K562 (cell line): ENCODE measurements around the gene PLA2G2E. TPM values are rescaled to one million over a fixed set of nuclear protein-coding genes. Genes with fewer than 3 reads are reported as not detected.

Experiments used
- polyA plus RNA-seq, 8 experiments: library from polyadenylated mRNA; depleted of rRNA in 4 of 8; stranded (reverse) in 5 of 8; unstranded in 3 of 8; fragments of >200 nt; fragmentation: Nextera tagmentation in 2 of 8; fragmentation: Illumina TruSeq in 1 of 8; extraction: Ambion mirVana in 2 of 8; extraction: Trizol in 1 of 8; gene quantifications; 2 replicates each; pipeline versions ENCODE4 v1.2.1 to v1.2.3, GENCODE V29; 2011 to 2014; ENCODE audit warnings: inconsistent platforms in 1 of 8, missing spikeins in 1 of 8
- total RNA-seq, 7 experiments: library from RNA; depleted of rRNA in 6 of 7; stranded (reverse); fragments of >200 nt in 6 of 7; fragmentation: Illumina TruSeq in 2 of 7; extraction: Trizol in 2 of 7; gene quantifications; 2 replicates each; pipeline versions ENCODE4 v1.2.1 to v1.2.3, GENCODE V29; 2011 to 2021; ENCODE audit warnings: low replicate concordance in 1 of 7

The PLA2G2E gene
- total and polyA plus RNA-seq, 9 of the 15 experiments (the other 6 are each of a cell fraction or from before 2014, with no cell fraction given): not detected

Other genes starting within 250 kb of the PLA2G2E start
- 2.1 and 3.3 TPM in 2 replicates for gene TMCO4, start 123.7 kb downstream of the PLA2G2E start, total RNA-seq (2014; rRNA removed)
- 0.91 and 1.4 TPM in 2 replicates for gene TMCO4, start 123.7 kb downstream of the PLA2G2E start, total RNA-seq (2014; rRNA removed; fragmentation: Illumina TruSeq; extraction: Trizol)
- gene TMCO4, start 123.7 kb downstream of the PLA2G2E start, total RNA-seq (2015; rRNA removed; fragmentation: Illumina TruSeq; extraction: Trizol): 1.6 and 2.0 TPM in 2 replicates
- gene TMCO4, start 123.7 kb downstream of the PLA2G2E start, total RNA-seq (2021): 1.2 and 2.1 TPM in 2 replicates
- gene TMCO4, start 123.7 kb downstream of the PLA2G2E start, polyA plus RNA-seq (2011; rRNA removed): 0.27 and 0.57 TPM in 2 replicates
- 1.4 and 1.7 TPM in 2 replicates for gene TMCO4, start 123.7 kb downstream of the PLA2G2E start, polyA plus RNA-seq (2014; fragmentation: Illumina TruSeq; extraction: Trizol)
- gene TMCO4, start 123.7 kb downstream of the PLA2G2E start, polyA plus RNA-seq (2014; fragmentation: Nextera tagmentation; extraction: Ambion mirVana): under 1 TPM; 0.06 to 0.21 TPM
- 1.9 and 3.2 TPM in 2 replicates for gene TMCO4, start 123.7 kb downstream of the PLA2G2E start, polyA plus RNA-seq (2014; rRNA removed)
- gene RNF186, start 108.3 kb downstream of the PLA2G2E start, total RNA-seq (2014; rRNA removed): not detected in 2 replicates
- not detected in 2 replicates for gene RNF186, start 108.3 kb downstream of the PLA2G2E start, total RNA-seq (2014; rRNA removed; fragmentation: Illumina TruSeq; extraction: Trizol)
- not detected in 2 replicates for gene RNF186, start 108.3 kb downstream of the PLA2G2E start, total RNA-seq (2015; rRNA removed; fragmentation: Illumina TruSeq; extraction: Trizol)
- gene RNF186, start 108.3 kb downstream of the PLA2G2E start, total RNA-seq (2021): not detected in 2 replicates
- gene RNF186, start 108.3 kb downstream of the PLA2G2E start, polyA plus RNA-seq (2011; rRNA removed): not detected in 2 replicates
- not detected in 2 replicates for gene RNF186, start 108.3 kb downstream of the PLA2G2E start, polyA plus RNA-seq (2014; fragmentation: Illumina TruSeq; extraction: Trizol)
- gene RNF186, start 108.3 kb downstream of the PLA2G2E start, polyA plus RNA-seq (2014; fragmentation: Nextera tagmentation; extraction: Ambion mirVana): not detected
- not detected in 2 replicates for gene RNF186, start 108.3 kb downstream of the PLA2G2E start, polyA plus RNA-seq (2014; rRNA removed)
- 5.6 and 5.9 TPM in 2 replicates for gene OTUD3, start 41.2 kb downstream of the PLA2G2E start, total RNA-seq (2014; rRNA removed)
- 13.6 and 16.0 TPM in 2 replicates for gene OTUD3, start 41.2 kb downstream of the PLA2G2E start, total RNA-seq (2014; rRNA removed; fragmentation: Illumina TruSeq; extraction: Trizol)
- gene OTUD3, start 41.2 kb downstream of the PLA2G2E start, total RNA-seq (2015; rRNA removed; fragmentation: Illumina TruSeq; extraction: Trizol): 13.7 and 15.6 TPM in 2 replicates
- 10.9 and 13.3 TPM in 2 replicates for gene OTUD3, start 41.2 kb downstream of the PLA2G2E start, total RNA-seq (2021)
- gene OTUD3, start 41.2 kb downstream of the PLA2G2E start, polyA plus RNA-seq (2011; rRNA removed): 16.6 and 18.8 TPM in 2 replicates
- 8.3 and 8.6 TPM in 2 replicates for gene OTUD3, start 41.2 kb downstream of the PLA2G2E start, polyA plus RNA-seq (2014; fragmentation: Illumina TruSeq; extraction: Trizol)
- 1 to 10 TPM; 2.0 to 2.8 TPM for gene OTUD3, start 41.2 kb downstream of the PLA2G2E start, polyA plus RNA-seq (2014; fragmentation: Nextera tagmentation; extraction: Ambion mirVana)
- 11.0 and 11.7 TPM in 2 replicates for gene OTUD3, start 41.2 kb downstream of the PLA2G2E start, polyA plus RNA-seq (2014; rRNA removed)
- gene PLA2G2A, start 56.0 kb upstream of the PLA2G2E start, total RNA-seq (2014; rRNA removed): not detected in 2 replicates
- gene PLA2G2A, start 56.0 kb upstream of the PLA2G2E start, total RNA-seq (2014; rRNA removed; fragmentation: Illumina TruSeq; extraction: Trizol): not detected in 2 replicates
- gene PLA2G2A, start 56.0 kb upstream of the PLA2G2E start, total RNA-seq (2015; rRNA removed; fragmentation: Illumina TruSeq; extraction: Trizol): not detected in 2 replicates
- 0.18 TPM in 1 of 2 replicates, not detected in the other for gene PLA2G2A, start 56.0 kb upstream of the PLA2G2E start, total RNA-seq (2021)
- gene PLA2G2A, start 56.0 kb upstream of the PLA2G2E start, polyA plus RNA-seq (2011; rRNA removed): not detected in 2 replicates
- gene PLA2G2A, start 56.0 kb upstream of the PLA2G2E start, polyA plus RNA-seq (2014; fragmentation: Illumina TruSeq; extraction: Trizol): not detected in 2 replicates
- not detected for gene PLA2G2A, start 56.0 kb upstream of the PLA2G2E start, polyA plus RNA-seq (2014; fragmentation: Nextera tagmentation; extraction: Ambion mirVana)
- gene PLA2G2A, start 56.0 kb upstream of the PLA2G2E start, polyA plus RNA-seq (2014; rRNA removed): not detected in 2 replicates
- not detected in 2 replicates for gene PLA2G5, start 146.6 kb upstream of the PLA2G2E start, total RNA-seq (2014; rRNA removed)
- not detected in 2 replicates for gene PLA2G5, start 146.6 kb upstream of the PLA2G2E start, total RNA-seq (2014; rRNA removed; fragmentation: Illumina TruSeq; extraction: Trizol)
- not detected in 2 replicates for gene PLA2G5, start 146.6 kb upstream of the PLA2G2E start, total RNA-seq (2015; rRNA removed; fragmentation: Illumina TruSeq; extraction: Trizol)
- gene PLA2G5, start 146.6 kb upstream of the PLA2G2E start, total RNA-seq (2021): not detected in 2 replicates
- gene PLA2G5, start 146.6 kb upstream of the PLA2G2E start, polyA plus RNA-seq (2011; rRNA removed): not detected in 2 replicates
- not detected in 2 replicates for gene PLA2G5, start 146.6 kb upstream of the PLA2G2E start, polyA plus RNA-seq (2014; fragmentation: Illumina TruSeq; extraction: Trizol)
- not detected for gene PLA2G5, start 146.6 kb upstream of the PLA2G2E start, polyA plus RNA-seq (2014; fragmentation: Nextera tagmentation; extraction: Ambion mirVana)
- not detected in 2 replicates for gene PLA2G5, start 146.6 kb upstream of the PLA2G2E start, polyA plus RNA-seq (2014; rRNA removed)
- gene PLA2G2D, start 195.9 kb upstream of the PLA2G2E start, total RNA-seq (2014; rRNA removed): not detected in 2 replicates
- not detected in 2 replicates for gene PLA2G2D, start 195.9 kb upstream of the PLA2G2E start, total RNA-seq (2014; rRNA removed; fragmentation: Illumina TruSeq; extraction: Trizol)
- gene PLA2G2D, start 195.9 kb upstream of the PLA2G2E start, total RNA-seq (2015; rRNA removed; fragmentation: Illumina TruSeq; extraction: Trizol): not detected in 2 replicates
- not detected in 2 replicates for gene PLA2G2D, start 195.9 kb upstream of the PLA2G2E start, total RNA-seq (2021)
- gene PLA2G2D, start 195.9 kb upstream of the PLA2G2E start, polyA plus RNA-seq (2011; rRNA removed): not detected in 2 replicates
- not detected in 2 replicates for gene PLA2G2D, start 195.9 kb upstream of the PLA2G2E start, polyA plus RNA-seq (2014; fragmentation: Illumina TruSeq; extraction: Trizol)
- not detected for gene PLA2G2D, start 195.9 kb upstream of the PLA2G2E start, polyA plus RNA-seq (2014; fragmentation: Nextera tagmentation; extraction: Ambion mirVana)
- not detected in 2 replicates for gene PLA2G2D, start 195.9 kb upstream of the PLA2G2E start, polyA plus RNA-seq (2014; rRNA removed)
- not detected in 2 replicates for gene PLA2G2F, start 215.7 kb upstream of the PLA2G2E start, total RNA-seq (2014; rRNA removed)
- gene PLA2G2F, start 215.7 kb upstream of the PLA2G2E start, total RNA-seq (2014; rRNA removed; fragmentation: Illumina TruSeq; extraction: Trizol): not detected in 2 replicates
- gene PLA2G2F, start 215.7 kb upstream of the PLA2G2E start, total RNA-seq (2015; rRNA removed; fragmentation: Illumina TruSeq; extraction: Trizol): not detected in 2 replicates
- not detected in 2 replicates for gene PLA2G2F, start 215.7 kb upstream of the PLA2G2E start, total RNA-seq (2021)
- gene PLA2G2F, start 215.7 kb upstream of the PLA2G2E start, polyA plus RNA-seq (2011; rRNA removed): not detected in 2 replicates
- not detected in 2 replicates for gene PLA2G2F, start 215.7 kb upstream of the PLA2G2E start, polyA plus RNA-seq (2014; fragmentation: Illumina TruSeq; extraction: Trizol)
- gene PLA2G2F, start 215.7 kb upstream of the PLA2G2E start, polyA plus RNA-seq (2014; fragmentation: Nextera tagmentation; extraction: Ambion mirVana): not detected
- not detected in 2 replicates for gene PLA2G2F, start 215.7 kb upstream of the PLA2G2E start, polyA plus RNA-seq (2014; rRNA removed)